Measurements from ENCODE around the gene FOXA3.

The FOXA3 gene

DNA sequence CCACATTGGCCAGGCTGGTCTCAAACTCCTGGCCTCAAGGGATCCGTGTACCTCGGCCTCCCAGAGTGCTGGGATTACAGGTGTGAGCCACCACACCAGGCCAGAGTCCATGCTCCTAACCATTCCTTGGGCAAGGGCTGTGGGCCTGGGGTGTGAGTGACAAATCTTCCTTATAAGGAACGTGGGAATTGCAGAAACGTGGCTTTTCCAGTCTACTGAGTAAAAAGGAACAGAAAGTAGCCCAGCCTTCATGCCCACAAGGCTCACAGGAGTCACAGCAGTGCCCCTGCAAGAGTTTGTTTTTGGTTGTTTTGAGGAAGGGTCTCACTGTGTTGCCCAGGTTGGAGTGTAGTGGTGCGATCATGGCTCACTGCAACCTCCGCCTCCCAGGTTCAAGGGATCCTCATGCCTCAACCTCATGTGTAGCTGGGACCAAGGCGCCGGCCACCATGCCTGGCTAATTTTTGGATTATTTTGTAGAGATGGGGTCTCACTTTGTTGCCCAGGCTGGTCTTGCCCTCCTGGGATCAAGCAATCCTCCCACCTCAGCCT, 33.2 kb downstream of the FOXA3 start:
- no peak for DNase-seq

GRCh38 chr19:45899253-45899652, 35.1 kb downstream of the FOXA3 start:
- DNase-seq = no peak

DNA sequence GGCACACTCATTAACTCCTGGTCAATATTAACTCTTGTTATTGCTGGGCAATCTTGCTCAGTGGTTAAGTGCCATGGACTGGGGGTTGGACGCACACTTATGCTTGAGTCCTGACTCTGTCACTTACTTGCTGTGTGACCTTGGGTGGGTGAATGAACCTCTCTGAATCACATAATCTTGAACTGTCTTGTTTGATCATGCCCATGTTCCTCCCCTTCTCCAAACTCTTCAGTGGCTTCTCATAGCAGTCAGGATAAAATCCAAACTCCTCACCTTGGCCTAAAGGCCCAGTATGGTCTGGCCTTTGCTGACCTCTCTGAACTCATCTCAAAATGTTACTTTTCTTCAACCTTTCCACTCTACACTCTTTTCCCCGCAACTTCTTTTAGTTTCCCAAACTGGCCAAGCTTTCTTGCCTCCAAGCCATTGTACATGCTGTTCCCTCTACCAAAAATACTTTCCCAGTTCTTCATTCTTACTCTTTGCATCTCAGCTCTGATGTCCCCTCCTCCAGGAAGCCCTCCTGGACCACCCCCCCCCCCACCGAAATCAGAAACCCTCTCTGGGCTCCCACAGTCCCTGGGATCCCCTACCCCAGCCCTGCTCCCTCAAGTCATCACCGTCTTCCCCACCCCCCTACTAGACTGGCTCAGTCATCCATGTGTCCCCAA, 35.9 kb downstream of the FOXA3 start:
- DNase-seq = no peak

DNA sequence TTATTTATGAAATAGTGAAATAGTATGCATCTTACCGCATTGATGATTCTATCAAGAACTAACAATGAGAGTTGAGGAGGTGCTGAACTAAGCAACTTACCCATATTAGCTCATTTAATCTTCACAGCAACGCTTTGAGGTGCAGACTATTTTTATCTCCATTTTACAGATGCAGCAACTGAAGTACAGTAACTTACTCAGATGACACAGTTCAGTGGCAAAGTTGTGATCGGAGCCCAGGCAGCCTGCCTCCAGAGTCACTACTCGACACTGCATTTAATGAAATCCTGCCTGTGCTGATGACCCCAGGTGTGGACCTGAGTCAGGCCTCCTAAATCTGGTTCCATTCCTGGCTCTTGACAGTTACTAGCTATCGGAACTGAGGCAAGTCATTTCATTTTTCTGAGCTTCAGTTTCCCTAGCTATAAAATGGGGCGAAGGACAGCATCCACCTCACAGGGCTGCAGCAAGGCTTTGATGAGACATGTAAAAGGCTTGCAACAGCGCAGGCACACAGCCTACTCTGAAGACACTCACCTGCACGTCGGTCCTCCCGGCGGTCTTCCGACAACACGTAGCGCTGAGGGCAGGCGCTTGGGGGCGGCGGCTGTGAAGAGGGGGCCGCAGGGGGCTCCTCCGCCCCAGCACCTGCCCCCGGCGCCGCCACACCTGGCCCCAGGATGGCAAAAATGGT, 36.8 kb downstream of the FOXA3 start:
- DNase-seq = no peak

DNA sequence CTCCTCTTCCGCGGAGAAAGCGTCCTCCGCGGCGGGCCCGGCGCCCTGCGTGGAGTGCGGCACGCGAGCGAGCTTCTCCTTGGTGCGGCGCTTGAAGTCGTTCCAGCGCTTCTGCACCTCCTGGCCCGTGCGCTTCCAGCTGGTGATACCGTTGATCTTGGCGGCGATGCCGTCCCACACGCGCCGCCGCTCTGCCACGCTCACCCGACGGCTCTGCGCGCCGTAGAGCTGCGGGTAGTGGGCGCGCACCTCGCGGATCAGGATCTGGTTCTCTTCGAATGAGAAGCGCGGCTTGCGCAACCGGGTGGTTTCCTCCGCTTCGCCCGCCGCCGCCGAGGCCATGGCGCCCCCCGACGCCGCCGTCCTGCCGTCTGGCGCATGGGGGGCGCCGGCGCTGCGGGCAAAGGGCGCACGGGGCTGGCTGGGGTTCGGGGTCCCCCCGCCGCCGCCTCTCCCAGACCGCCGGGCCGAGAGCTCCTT, 37.3 kb downstream of the FOXA3 start:
- no peak for DNase-seq

DNA sequence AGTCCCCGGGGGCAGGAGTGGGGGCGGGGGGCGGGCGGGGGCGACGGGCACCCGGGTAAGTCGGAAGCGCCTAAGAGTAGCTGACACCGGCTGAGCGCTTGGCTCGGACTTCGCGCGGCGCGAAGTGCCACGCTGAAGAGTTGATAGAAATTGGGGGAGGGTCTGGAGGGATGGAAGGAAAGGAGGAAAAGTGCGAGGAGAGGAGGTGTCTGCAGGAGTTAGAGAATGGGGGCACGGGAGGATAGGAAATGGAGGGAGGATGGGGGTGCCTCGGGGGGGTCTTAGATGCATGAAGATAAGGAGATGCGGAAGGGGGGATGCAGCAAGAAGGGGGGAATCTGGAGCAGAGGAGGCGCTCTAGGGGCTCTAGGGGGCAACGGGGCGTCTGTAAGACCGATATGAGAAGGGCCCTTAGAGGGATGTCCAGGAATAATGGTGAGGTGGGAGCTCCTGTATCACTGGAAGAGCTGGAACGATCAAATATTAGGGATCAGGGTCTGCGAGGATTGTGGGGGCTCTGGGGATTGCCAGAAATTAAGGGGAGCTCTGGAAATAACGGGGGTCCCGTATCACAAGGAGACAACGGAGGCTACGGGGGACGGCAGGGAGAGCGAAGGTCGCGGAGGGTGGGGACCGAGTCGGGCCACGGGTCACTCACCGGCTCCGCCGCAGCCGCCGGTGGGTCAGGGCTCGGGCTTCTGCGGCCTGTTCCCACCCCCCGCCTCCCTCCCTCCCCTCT, 38.0 kb downstream of the FOXA3 start, which contains the start of gene MYPOP:
Gene MYPOP, minus strand, starts transcription at position 702 of the 739 bp plus-strand sequence. CDS start 840 bp downstream, outside the sequence.
- DNase-seq = no peak

DNA sequence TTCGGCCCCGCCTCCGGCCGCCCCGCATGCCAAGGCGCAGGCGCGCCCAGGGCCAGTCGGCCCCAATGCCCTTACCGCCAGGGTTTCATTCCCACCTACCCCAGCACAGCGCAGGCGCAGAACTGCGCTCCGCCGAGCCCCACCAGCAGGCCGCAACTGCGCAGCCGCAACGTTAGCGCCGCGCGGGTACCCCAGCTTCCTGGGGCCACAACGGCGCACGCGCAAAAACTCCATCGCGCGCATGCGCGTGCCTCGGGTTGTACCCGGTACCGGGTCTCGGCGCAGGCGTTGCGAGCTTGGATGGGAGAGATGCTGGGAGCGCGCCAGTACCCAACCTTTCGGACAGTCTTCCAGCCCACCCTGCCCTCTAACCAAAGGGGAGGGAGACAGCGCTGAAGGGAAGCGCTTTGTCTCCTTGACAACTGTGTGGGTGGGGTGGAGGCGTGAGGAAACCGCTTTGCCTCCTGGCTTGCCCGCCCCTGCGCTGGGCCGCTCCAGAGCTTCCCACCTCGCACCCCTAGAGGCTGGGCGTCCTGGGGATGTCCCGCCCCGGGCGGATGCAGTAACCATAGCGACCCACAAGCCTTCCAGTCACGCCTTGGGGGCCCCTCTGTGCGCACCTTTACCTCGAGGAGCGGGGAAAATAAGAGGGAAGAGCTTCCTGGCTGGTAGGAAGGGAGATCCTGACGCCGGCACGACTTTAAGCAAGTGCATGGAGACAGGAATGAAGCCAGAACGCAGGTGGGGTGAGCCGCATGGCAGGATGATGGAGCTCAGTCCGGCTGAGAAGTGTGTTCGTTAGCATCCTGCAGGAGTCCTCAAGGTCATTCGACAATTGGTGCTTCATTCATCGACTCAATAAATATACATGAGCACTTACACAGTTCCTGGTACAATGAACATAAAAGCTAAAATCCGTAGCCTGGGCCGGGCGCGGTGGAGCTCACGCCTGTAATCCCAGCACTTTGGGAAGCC, 38.8 kb downstream of the FOXA3 start:
- DNase-seq = peak; percentile 92

- DNase-seq = no peak
Observed at GRCh38 chr19:45905011-45905410, 40.9 kb downstream of the FOXA3 start.

DNA sequence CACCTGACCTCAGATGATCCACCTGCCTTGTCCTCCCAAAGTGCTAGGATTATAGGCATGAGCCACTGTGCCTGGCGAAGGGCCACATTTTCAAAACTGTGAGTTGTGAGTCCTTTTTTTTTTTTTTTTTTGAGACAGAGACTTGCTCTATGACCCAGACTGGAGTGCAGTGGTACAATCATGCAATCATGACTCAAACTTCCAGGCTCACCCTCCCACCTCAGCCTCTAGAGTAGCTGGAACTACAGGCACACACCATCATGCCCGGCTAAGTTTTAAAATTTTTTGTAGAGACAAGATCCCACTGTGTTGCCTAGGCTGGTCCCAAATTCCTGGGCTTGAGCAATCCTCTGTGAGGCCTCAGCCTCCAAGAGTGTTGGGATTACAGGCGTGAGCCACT, 42.1 kb downstream of the FOXA3 start:
- no peak for DNase-seq

DNA sequence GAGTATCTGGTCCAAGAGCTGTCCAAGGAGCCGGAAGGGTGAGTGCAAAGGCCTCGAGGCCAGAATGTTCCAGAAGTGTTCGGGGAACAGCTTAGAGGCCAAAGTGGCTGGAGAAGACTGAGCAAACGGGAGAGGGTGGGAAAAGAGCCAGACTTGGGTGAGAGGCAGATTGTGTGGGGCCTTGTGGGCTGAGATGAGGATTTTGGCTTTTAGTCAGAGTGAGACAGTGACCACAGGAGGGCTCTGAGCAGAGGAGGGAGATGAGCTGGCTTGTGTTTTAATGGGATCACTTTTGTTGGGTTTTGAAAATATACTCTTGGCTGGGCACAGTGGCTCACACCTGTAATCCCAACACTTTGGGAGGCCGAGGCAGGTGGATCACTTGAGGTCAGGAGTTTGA, 44.8 kb downstream of the FOXA3 start:
- DNase-seq = no peak

GRCh38 chr19:45911291-45911690, 47.2 kb downstream of the FOXA3 start:
- DNase-seq = no peak

- DNase-seq = no peak
Observed at GRCh38 chr19:45913874-45914830, 50.0 kb downstream of the FOXA3 start, which contains the start of gene NANOS2. Gene NANOS2, minus strand, starts transcription at chr19:45914778. Its CDS starts 85 bp downstream, at chr19:45914693.

GRCh38 chr19:45917421-45918091, 53.4 kb downstream of the FOXA3 start:
- DNase-seq = no peak

DNA sequence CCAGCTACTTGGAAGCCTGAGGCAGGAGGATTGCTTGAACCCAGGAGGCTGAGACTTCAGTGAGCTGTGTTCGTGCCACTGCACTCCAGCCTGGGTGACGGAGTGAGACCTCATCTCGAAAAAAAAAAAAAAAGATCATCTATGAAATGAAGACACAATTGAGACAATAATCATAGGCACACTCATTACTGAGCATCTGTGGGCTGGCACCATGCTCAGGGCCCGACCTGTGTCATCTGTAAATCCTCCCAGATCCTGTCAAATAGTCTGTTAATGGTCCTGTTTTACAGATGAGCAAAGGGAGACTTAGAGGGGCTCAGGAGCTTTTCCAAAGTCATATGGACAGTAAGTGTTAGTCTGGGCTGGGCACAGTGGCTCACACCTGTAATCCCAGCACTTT, 54.6 kb downstream of the FOXA3 start:
- no peak for DNase-seq

GRCh38 chr19:45919678-45920077, 55.6 kb downstream of the FOXA3 start:
- no peak for DNase-seq

- DNase-seq = no peak
Observed at GRCh38 chr19:45920458-45920857, 56.3 kb downstream of the FOXA3 start.

DNA sequence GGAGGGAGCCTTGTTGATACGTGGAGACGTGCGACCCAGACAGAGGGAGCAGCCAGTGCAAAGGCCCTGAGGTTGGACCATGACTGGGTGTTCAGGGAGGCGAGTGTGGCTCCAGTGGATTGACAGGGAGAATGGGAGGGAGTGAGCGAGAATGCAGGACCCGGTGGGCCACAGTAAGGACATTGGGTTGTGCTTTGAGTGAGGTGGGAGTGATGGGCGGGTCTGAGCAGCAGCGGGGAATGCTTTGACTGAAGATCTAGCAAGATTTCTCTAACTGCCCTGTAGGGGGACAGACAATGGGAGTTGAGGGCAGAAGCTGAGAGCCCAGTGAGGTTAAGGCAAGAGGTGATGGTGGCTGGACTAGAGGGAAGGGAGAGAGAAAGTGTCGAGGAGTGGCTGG, 58.2 kb downstream of the FOXA3 start:
- DNase-seq = no peak
